Keratinocyte (primary cell): ENCODE results near the gene TMEFF2. TPM values are rescaled to one million over a fixed set of nuclear protein-coding genes. Genes with fewer than 3 reads are reported as not detected.

Source experiments
- DNase-seq: peaks from one replicate; pipeline ENCODE4 v3.0.0-alpha.2; 2011; ENCODE audit warnings: low read depth, missing footprints, low spot score
- FAIRE-seq: peaks from 2 replicates; lab custom pipeline; 2011; peaks lifted over from hg19 to GRCh38; lab: Jason Lieb, UNC
- H2AFZ ChIP-seq: 2 replicates; pipeline ENCODE4 v1.6.0; 2012; ENCODE audit warnings: low read length, control low read depth, inconsistent platforms; ENCODE audit not compliant: control insufficient read depth
- H3K27ac ChIP-seq: 2 replicates; pipeline ENCODE4 v1.5.1; 2011; ENCODE audit warnings: low read length; ENCODE audit not compliant: control insufficient read depth, insufficient read depth
- H3K27me3 ChIP-seq: 3 replicates; pipeline ENCODE4 v1.6.0; 2011; ENCODE audit warnings: low read length; ENCODE audit not compliant: control insufficient read depth, insufficient read depth; ENCODE audit errors: extremely low read depth
- H3K36me3 ChIP-seq, 2 experiments: 2 replicates in 1 of 2; 3 replicates in 1 of 2; pipeline ENCODE4 v1.5.1; 2011; ENCODE audit warnings: low read length in 2 of 2, mild to moderate bottlenecking in 1 of 2; ENCODE audit not compliant: control insufficient read depth in 2 of 2, insufficient read depth in 2 of 2; ENCODE audit errors: extremely low read depth in 1 of 2
- H3K4me1 ChIP-seq: 3 replicates; pipeline ENCODE4 v1.5.1; 2011; ENCODE audit warnings: low read length; ENCODE audit not compliant: control insufficient read depth, insufficient read depth; ENCODE audit errors: extremely low read depth
- H3K4me2 ChIP-seq: 3 replicates; pipeline ENCODE4 v1.6.0; 2011; ENCODE audit warnings: low read depth, low read length; ENCODE audit not compliant: control insufficient read depth, insufficient read depth; ENCODE audit errors: extremely low read depth
- H3K4me3 ChIP-seq, 3 experiments: fragments of 200-600 bp in 1 of 3; sonication (generic) in 1 of 3; 2 replicates in 2 of 3; 3 replicates in 1 of 3; pipeline ENCODE4 v1.5.1; 2011 to 2016; ENCODE audit warnings: low read length in 3 of 3, mild to moderate bottlenecking in 3 of 3, control low read depth in 2 of 3, inconsistent platforms in 1 of 3, low read depth in 1 of 3, mixed read lengths in 1 of 3, mixed run types in 1 of 3, moderate library complexity in 1 of 3; ENCODE audit not compliant: control insufficient read depth in 2 of 3, insufficient read depth in 2 of 3; ENCODE audit errors: extremely low read depth in 1 of 3
- H3K79me2 ChIP-seq: 2 replicates; pipeline ENCODE4 v1.6.0; 2012; ENCODE audit warnings: low read length; ENCODE audit not compliant: control insufficient read depth, insufficient read depth
- H3K9ac ChIP-seq: 3 replicates; pipeline ENCODE4 v1.6.0; 2011; ENCODE audit warnings: low read length; ENCODE audit not compliant: control insufficient read depth, insufficient read depth; ENCODE audit errors: extremely low read depth
- H3K9me1 ChIP-seq: 3 replicates; pipeline ENCODE4 v1.6.0; 2011; ENCODE audit warnings: low read length; ENCODE audit not compliant: control insufficient read depth, insufficient read depth; ENCODE audit errors: extremely low read depth
- H3K9me3 ChIP-seq: 2 replicates; pipeline ENCODE4 v1.5.1; 2012; ENCODE audit warnings: low read depth, low read length; ENCODE audit not compliant: control insufficient read depth
- H4K20me1 ChIP-seq: 3 replicates; pipeline ENCODE4 v1.6.0; 2011; ENCODE audit warnings: low read length; ENCODE audit not compliant: control insufficient read depth, insufficient read depth; ENCODE audit errors: extremely low read depth
- EZH2 ChIP-seq: IDR thresholded peaks from one replicate; pipeline ENCODE4 v1.6.1; 2012; ENCODE audit warnings: inconsistent platforms, mild to moderate bottlenecking, low read length, moderate library complexity
- dilution Hi-C: fragments of 300-500 bp; cut with MboI; formaldehyde crosslinking; loops from one replicate; pipeline ENCODE4 v1.7.0; 2020; ENCODE audit warnings: low sequenced_read_pairs; ENCODE audit not compliant: extremely low pct_ligation_motif_present
- polyA plus RNA-seq, 5 experiments: library from polyadenylated mRNA; depleted of rRNA in 3 of 5; stranded (reverse) in 3 of 5; stranded (forward) in 1 of 5; unstranded in 1 of 5; fragments of >200 nt; gene quantifications; 1 replicate in 1 of 5; 2 replicates in 3 of 5; 3 replicates in 1 of 5; pipeline versions ENCODE4 v1.2.1 to v1.2.3, GENCODE V29; 2011 to 2012; ENCODE audit warnings: missing spikeins in 2 of 5, low read depth in 1 of 5, low replicate concordance in 1 of 5
- TF ChIP-seq, protein P1 (sequence below), 3 experiments: IDR thresholded peaks in 1 of 3; conservative IDR thresholded peaks in 1 of 3; optimal IDR thresholded peaks in 1 of 3; 2 replicates in 2 of 3; 3 replicates in 1 of 3; pipeline versions ENCODE3 to v1.5.1; 2011; ENCODE audit warnings: low read length in 3 of 3, mild to moderate bottlenecking in 3 of 3, moderate library complexity in 2 of 3, control low read depth in 1 of 3, inconsistent platforms in 1 of 3; ENCODE audit not compliant: insufficient read depth in 2 of 3; ENCODE audit errors: extremely low read depth in 1 of 3

Gene TMEFF2
- polyA plus RNA-seq, 1 donor (not counting 4 experiments of a cell fraction or from before 2014, with no cell fraction given) = not detected

- DNase-seq (no peak), FAIRE-seq (no peak)
- dilution Hi-C loops = no loop called here
- H3K27me3 ChIP-seq = no peaks in the 10 kb centered on the region
- no peak overlapping the region for H3K9ac ChIP-seq
- no peaks in the 10 kb centered on the region for H4K20me1 ChIP-seq
- H3K79me2 ChIP-seq = no peaks in the 10 kb centered on the region
- H3K4me3 ChIP-seq = no peak overlapping the region
- no peaks in the 10 kb centered on the region for H3K36me3 ChIP-seq
- no peaks in the 10 kb centered on the region for H3K9me3 ChIP-seq
- TF ChIP-seq, protein P1, sequence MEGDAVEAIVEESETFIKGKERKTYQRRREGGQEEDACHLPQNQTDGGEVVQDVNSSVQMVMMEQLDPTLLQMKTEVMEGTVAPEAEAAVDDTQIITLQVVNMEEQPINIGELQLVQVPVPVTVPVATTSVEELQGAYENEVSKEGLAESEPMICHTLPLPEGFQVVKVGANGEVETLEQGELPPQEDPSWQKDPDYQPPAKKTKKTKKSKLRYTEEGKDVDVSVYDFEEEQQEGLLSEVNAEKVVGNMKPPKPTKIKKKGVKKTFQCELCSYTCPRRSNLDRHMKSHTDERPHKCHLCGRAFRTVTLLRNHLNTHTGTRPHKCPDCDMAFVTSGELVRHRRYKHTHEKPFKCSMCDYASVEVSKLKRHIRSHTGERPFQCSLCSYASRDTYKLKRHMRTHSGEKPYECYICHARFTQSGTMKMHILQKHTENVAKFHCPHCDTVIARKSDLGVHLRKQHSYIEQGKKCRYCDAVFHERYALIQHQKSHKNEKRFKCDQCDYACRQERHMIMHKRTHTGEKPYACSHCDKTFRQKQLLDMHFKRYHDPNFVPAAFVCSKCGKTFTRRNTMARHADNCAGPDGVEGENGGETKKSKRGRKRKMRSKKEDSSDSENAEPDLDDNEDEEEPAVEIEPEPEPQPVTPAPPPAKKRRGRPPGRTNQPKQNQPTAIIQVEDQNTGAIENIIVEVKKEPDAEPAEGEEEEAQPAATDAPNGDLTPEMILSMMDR (optimal IDR thresholded peaks at IDR 0.05 in 1 of 3, IDR thresholded peaks at IDR 0.05 in 1 of 3, conservative IDR thresholded peaks at IDR 0.05 in 1 of 3; ENCODE audit: extremely low read depth in 1 of 3, insufficient read depth in 2 of 3, low read length in 3 of 3) = no peak
- no peak for TF ChIP-seq EZH2
- H2AFZ ChIP-seq = no peak overlapping the region
- H3K9me1 ChIP-seq = no peaks in the 10 kb centered on the region
- H3K27ac ChIP-seq = no peak overlapping the region
- no peak overlapping the region for H3K4me2 ChIP-seq
- no peaks in the 10 kb centered on the region for H3K4me1 ChIP-seq
Observed at GRCh38 chr2:191920502-191920901, 274.2 kb downstream of the TMEFF2 start.

- H3K9me3 ChIP-seq = no peaks in the 10 kb centered on the region
- no peak for FAIRE-seq
- no peak overlapping the region for H3K9ac ChIP-seq
- H3K27ac ChIP-seq = no peak overlapping the region
- H3K4me2 ChIP-seq = no peak overlapping the region
- peak overlapping the region; percentile 33 for H2AFZ ChIP-seq
- H3K9me1 ChIP-seq = no peaks in the 10 kb centered on the region
- no peaks in the 10 kb centered on the region for H4K20me1 ChIP-seq
- H3K4me3 ChIP-seq = no peak overlapping the region
- H3K4me1 ChIP-seq = no peaks in the 10 kb centered on the region
- DNase-seq = no peak
- no peaks in the 10 kb centered on the region for H3K27me3 ChIP-seq
- no peaks in the 10 kb centered on the region for H3K79me2 ChIP-seq
- dilution Hi-C loops = no loop called here
- TF ChIP-seq, protein P1 (optimal IDR thresholded peaks at IDR 0.05 in 1 of 3, IDR thresholded peaks at IDR 0.05 in 1 of 3, conservative IDR thresholded peaks at IDR 0.05 in 1 of 3; ENCODE audit: extremely low read depth in 1 of 3, insufficient read depth in 2 of 3, low read length in 3 of 3) = no peak
- TF ChIP-seq EZH2 = no peak
- H3K36me3 ChIP-seq = no peaks in the 10 kb centered on the region
Observed at GRCh38 chr2:191917967-191918651, 276.6 kb downstream of the TMEFF2 start.
